Superior temporal gyrus (tissue), 1 donor: Measurements from ENCODE around the gene MYCT1.

ENCODE experiments used
- DNase-seq: peaks from one replicate; pipeline ENCODE4 v3.0.0-alpha.2; 2016; ENCODE audit errors: extremely low spot score

MYCT1 gene

GRCh38 chr6:152723398-152723797, 25.7 kb downstream of the MYCT1 start:
- no peak for DNase-seq

- DNase-seq = no peak
Measured at GRCh38 chr6:152726313-152726712, 28.6 kb downstream of the MYCT1 start.

GRCh38 chr6:152727507-152727906, 29.8 kb downstream of the MYCT1 start:
- no peak for DNase-seq

- DNase-seq = no peak
Measured at GRCh38 chr6:152734630-152735029, 36.9 kb downstream of the MYCT1 start.

- no peak for DNase-seq
Measured at GRCh38 chr6:152736687-152737273, 39.1 kb downstream of the MYCT1 start.

- no peak for DNase-seq
Measured at GRCh38 chr6:152745509-152746171, 47.9 kb downstream of the MYCT1 start.

GRCh38 chr6:152746172-152746553, 48.5 kb downstream of the MYCT1 start:
- DNase-seq = no peak

GRCh38 chr6:152748843-152749242, 51.1 kb downstream of the MYCT1 start:
- peak; percentile 68 for DNase-seq

GRCh38 chr6:152749336-152749735, 51.6 kb downstream of the MYCT1 start:
- no peak for DNase-seq

- no peak for DNase-seq
Measured at GRCh38 chr6:152750694-152751093, 53.0 kb downstream of the MYCT1 start, which contains the start of gene VIP. VIP (plus strand) TSS chr6:152750797; CDS start chr6:152752178, 1,381 bp downstream.

GRCh38 chr6:152765331-152765730, 67.6 kb downstream of the MYCT1 start:
- DNase-seq = no peak

- DNase-seq = no peak
Measured at GRCh38 chr6:152769159-152769558, 71.5 kb downstream of the MYCT1 start.

GRCh38 chr6:152769993-152770392, 72.3 kb downstream of the MYCT1 start:
- no peak for DNase-seq

- no peak for DNase-seq
Measured at GRCh38 chr6:152771061-152771687, 73.5 kb downstream of the MYCT1 start.
